GM21381 (cell line): ENCODE results near the gene RAPGEF1.

Source experiments
- ATAC-seq: cut with Tn5 transposase; IDR thresholded peaks from one replicate; pipeline ENCODE4 v1.9.1; 2021; ENCODE audit warnings: mild to moderate bottlenecking, moderate library complexity; ENCODE audit not compliant: unreplicated experiment

RAPGEF1 gene

DNA sequence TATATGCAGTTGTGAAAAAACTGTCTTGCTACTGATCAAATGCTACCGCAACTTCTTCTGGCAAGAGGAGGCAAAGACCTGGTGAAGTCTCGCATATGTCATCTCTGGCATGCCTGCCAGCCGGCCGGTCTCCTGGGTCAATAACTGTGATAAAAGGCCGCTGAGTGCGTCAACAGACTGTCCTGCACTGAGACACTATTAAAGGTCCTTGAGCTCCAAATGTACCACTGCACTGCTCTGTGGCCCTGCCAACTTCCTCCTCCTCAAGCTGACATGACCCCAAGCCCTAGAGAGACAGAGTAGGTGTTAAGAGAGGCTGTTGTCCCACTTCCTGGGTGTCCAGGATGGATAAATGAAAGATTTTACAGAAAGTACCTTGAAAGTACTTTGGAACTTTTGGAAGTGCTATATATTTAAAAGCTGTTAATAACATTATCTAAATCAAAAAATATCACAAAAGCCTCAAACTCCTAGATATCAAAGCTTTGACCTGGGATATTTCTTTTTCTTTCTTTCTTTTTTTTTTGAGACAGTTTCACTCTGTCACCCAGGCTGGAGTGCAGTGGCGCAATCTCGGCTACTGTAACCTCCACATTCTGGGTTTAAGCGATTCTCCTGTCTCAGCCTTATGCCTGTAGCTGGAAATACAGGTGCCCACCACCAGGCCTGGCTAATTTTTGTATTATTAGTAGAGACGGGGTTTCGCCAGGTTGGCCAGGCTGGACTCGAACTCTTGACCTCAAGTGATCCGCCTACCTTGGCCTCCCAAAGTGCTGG lies 31.5 kb downstream of the RAPGEF1 start:
- ATAC-seq, result no peak

GRCh38 chr9:131707733-131708157 lies 32.1 kb downstream of the RAPGEF1 start:
- ATAC-seq, result no peak

GRCh38 chr9:131707050-131707449 lies 32.8 kb downstream of the RAPGEF1 start:
- ATAC-seq, result no peak

DNA sequence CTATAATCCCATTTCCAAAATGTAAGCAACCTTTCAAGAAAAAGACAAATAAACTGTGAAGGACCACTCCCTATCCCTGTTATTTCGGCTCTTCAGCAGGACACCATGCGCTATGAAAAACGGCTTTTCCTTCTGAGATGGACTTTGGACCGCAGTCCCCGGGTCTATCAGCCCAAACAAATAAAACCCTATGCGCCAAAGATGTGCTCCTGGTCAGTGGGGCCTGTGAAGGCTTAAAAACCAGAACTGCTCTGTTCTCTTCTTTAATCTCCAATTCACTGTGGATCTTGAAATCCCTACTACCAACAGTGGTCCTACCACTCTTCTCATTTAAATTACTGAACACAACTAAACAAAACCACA lies 33.3 kb downstream of the RAPGEF1 start:
- no peak for ATAC-seq

GRCh38 chr9:131704988-131705387 lies 34.9 kb downstream of the RAPGEF1 start:
- ATAC-seq, result no peak

DNA sequence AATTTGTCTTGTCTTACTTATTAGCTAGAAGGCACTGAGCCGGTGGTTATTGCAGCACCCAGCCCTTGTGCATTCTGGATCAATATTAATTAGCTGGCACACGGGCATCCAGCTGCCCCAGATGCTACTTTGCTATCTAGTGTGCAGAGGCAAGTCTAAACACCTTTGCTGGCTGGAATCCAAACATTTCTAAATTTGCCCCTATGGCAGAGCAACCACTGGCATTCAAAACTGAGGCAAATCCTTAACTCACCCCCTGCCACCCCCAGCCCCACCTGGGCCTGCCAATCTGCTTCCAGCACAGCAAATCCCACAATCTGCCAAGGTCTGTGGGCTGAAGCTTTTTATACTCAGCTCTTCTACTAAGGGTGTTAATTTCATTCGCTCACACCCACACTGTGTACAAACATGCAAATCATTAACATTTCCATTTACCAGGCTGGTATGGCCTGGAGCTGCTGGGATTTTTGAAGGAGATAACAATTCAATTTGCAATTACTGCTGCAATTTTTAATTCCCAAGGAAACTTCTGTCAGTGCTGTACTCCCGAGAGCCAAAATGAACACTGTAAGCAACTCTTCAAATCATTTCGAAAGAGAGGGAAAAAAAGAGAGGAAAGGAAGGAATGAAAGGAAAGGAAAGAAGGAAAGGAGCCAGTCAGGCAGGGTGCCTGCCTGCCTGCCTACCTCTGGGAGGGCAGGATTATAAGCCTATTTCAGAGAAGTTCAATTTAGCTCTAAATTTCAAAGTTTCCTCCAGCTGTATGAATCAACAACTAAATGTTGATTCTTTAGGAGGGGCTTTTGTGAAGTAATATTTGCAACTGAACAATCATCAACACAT lies 35.5 kb downstream of the RAPGEF1 start:
- ATAC-seq, result no peak

GRCh38 chr9:131703697-131704096 lies 36.2 kb downstream of the RAPGEF1 start:
- no peak for ATAC-seq

DNA sequence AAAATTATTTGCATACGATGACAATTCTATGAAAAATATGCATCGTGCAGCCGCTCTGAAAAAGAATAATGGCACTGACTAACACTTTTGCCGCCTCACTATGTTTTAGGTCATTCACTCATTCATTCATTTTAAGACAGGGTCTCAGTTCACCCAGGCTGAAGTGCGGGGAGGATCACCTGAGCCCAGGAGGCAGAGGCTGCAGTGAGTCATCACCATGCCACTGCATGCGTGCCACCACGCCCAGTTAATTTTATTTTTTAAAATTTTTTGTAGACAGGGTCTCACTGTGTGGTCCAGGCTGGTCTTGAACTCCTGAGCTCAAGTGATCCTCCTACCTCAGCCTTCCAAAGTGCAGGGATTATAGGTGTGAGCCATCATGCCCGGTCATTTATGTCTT lies 37.0 kb downstream of the RAPGEF1 start:
- no peak for ATAC-seq

GRCh38 chr9:131701789-131702337 lies 38.0 kb downstream of the RAPGEF1 start:
- no peak for ATAC-seq

DNA sequence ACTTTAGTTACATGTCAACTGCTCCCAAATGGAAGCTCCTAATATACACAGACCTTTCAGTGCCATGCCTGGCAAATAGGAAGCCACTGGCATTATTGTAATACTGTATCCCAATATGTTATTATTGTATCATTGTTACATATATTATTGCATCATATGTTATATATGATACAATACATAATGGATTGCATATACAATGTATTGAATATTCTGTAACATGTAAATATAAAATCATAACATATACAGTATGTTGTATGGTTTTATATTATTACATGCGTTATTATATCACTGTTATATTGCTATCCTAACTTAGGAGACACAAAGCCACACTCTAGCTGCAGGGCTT lies 38.5 kb downstream of the RAPGEF1 start:
- ATAC-seq, result no peak

- no peak for ATAC-seq
Measured at GRCh38 chr9:131700765-131701435, 39.0 kb downstream of the RAPGEF1 start.

- no peak for ATAC-seq
Measured at GRCh38 chr9:131700076-131700475, 39.8 kb downstream of the RAPGEF1 start.

DNA sequence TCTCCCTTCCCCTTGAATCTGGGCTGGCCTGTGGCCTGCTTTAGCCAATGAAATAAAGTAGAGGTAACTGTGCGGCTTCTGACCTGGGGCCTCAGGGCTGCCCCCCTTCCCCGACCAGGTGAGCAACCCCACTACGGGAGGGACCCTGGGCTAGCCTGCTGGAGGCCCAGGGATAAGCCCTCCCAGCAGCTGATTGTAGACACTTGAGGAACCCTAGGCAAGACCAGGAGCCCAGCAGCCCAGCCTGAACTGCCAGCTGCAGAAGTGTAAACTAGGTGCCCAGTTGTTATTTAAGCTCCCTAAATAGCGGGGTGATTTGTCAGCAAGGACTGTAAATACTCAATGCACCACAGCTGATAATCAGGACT lies 41.3 kb downstream of the RAPGEF1 start:
- no peak for ATAC-seq

- ATAC-seq, result no peak
Measured at GRCh38 chr9:131697908-131698617, 41.8 kb downstream of the RAPGEF1 start.

GRCh38 chr9:131697097-131697496 lies 42.8 kb downstream of the RAPGEF1 start:
- no peak for ATAC-seq

GRCh38 chr9:131695836-131696460 lies 43.9 kb downstream of the RAPGEF1 start:
- ATAC-seq, result no peak

DNA sequence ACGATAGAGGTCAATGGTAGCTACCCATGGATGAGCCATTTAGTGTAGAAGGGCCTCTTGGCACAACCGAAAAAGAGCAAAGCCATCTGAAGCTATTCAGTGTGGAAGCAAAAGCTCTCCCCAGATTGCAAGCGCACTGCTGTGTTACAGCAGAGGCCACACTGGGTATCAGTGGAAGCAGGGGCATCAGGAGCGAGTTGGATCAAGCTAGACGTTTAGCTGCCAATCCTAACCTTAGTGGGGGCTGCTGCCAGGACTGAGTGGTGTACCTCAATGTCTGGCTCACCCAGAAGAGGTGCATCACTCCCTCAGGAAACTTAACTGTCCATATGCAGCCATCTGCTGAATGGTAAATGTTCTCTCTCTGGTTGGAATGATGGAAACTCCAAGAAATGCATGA lies 44.5 kb downstream of the RAPGEF1 start:
- ATAC-seq, result no peak

DNA sequence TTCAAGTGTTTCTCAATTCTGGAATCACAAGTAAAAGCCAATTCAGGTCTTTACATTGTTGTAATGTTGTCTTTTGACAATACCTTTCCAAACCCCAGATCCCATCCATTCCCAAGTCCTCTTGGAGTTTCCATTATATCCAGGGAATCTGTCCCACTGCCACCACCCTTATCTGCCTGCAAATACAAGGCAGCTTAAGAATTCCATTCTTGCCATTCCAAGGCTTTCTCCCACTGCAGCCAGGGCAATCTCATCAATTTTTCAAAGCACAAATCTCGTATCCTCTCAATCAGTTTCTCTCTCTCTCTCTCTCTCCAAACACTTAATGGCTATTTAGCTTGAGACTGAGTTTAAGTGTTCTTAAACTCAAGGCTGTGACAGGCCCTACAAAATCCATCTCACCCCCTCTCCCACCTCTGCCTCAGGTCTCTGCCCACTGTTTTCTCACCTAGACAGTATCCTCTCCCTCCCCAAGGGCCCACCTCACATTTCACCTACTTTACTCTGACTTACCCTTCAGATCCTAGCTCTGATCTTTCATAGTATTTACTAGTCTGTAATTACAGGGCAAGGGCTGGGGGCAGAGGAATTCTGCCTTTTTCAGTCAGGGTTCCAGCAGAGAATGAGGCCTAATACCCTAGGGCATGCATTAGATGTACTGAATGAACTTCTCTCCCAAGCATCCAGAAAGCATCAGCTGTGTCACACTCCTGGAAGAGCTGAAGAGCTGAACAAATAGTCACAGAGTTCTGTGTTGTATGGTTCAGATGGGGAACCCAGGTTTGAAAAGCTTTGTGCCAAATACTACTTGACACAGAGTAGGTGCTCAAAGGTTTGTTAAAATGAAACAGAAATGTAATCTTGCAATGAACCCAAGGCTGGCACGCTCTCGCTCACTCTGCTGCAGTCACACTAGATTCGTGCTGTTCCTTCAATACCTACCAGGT lies 46.0 kb downstream of the RAPGEF1 start:
- ATAC-seq, result no peak
